ENCODE data around the gene GLRX5.
"Not testable (repeated sequence)": the region's sequence is repeated elsewhere in the genome, so short reads cannot be mapped to it uniquely, and the experiment has no call there.

Gene GLRX5

GRCh38 chr14:95499354-95499750 is 35.5 kb upstream of the GLRX5 start:
- no peak for DNase-seq (ENCODE audit: low read depth)

GRCh38 chr14:95500201-95500681 is 34.6 kb upstream of the GLRX5 start:
- DNase-seq (ENCODE audit: low read depth), result no peak

- no peak for DNase-seq (ENCODE audit: low read depth)
These were observed 34.0 kb upstream of the GLRX5 start for GRCh38 chr14:95500772-95501401.

- DNase-seq (ENCODE audit: low read depth), result no peak
These were observed 32.4 kb upstream of the GLRX5 start for GRCh38 chr14:95502381-95502950.

GRCh38 chr14:95503365-95504134 is 31.3 kb upstream of the GLRX5 start:
- no peak for DNase-seq (ENCODE audit: low read depth)

GRCh38 chr14:95504135-95505029 is 30.5 kb upstream of the GLRX5 start:
- DNase-seq (ENCODE audit: low read depth), result no peak

- DNase-seq (ENCODE audit: low read depth), result no peak
These were observed 29.7 kb upstream of the GLRX5 start for GRCh38 chr14:95505030-95505589.

- DNase-seq (ENCODE audit: low read depth), result no peak
These were observed 27.7 kb upstream of the GLRX5 start for GRCh38 chr14:95507174-95507573.

GRCh38 chr14:95507701-95508103 is 27.1 kb upstream of the GLRX5 start:
- DNase-seq (ENCODE audit: low read depth), result no peak

GRCh38 chr14:95508377-95508776 is 26.5 kb upstream of the GLRX5 start:
- DNase-seq (ENCODE audit: low read depth), result no peak

GRCh38 chr14:95509495-95509894 is 25.4 kb upstream of the GLRX5 start:
- no peak for DNase-seq (ENCODE audit: low read depth)

- DNase-seq (ENCODE audit: low read depth), result not testable (repeated sequence)
These were observed 24.5 kb upstream of the GLRX5 start for GRCh38 chr14:95510344-95510743.

- DNase-seq (ENCODE audit: low read depth), result no peak
These were observed 24.0 kb upstream of the GLRX5 start for GRCh38 chr14:95510804-95511203.

- DNase-seq (ENCODE audit: low read depth), result no peak
These were observed 23.2 kb upstream of the GLRX5 start for GRCh38 chr14:95511687-95512086.

GRCh38 chr14:95513291-95513690 is 21.6 kb upstream of the GLRX5 start:
- no peak for DNase-seq (ENCODE audit: low read depth)

- DNase-seq (ENCODE audit: low read depth), result no peak
These were observed 20.4 kb upstream of the GLRX5 start for GRCh38 chr14:95514131-95515079.

- no peak for DNase-seq (ENCODE audit: low read depth)
These were observed 19.8 kb upstream of the GLRX5 start for GRCh38 chr14:95515080-95515489.

- DNase-seq (ENCODE audit: low read depth), result peak; percentile 54
These were observed 19.0 kb upstream of the GLRX5 start for GRCh38 chr14:95515596-95516552.

GRCh38 chr14:95516554-95517181 is 18.2 kb upstream of the GLRX5 start, which contains the start of gene SYNE3:
SYNE3 (minus strand) TSS chr14:95516650; CDS start chr14:95475821, 40,829 bp downstream.
- DNase-seq (ENCODE audit: low read depth), result no peak
